Kidney epithelial cell (primary cell): ENCODE results near the gene FBXW12. TPM values are rescaled to one million over a fixed set of nuclear protein-coding genes. Genes with fewer than 3 reads are reported as not detected.

ENCODE experiments used
- DNase-seq: peaks from one replicate; pipeline ENCODE4 v3.0.0-alpha.2; 2010; ENCODE audit warnings: low read depth
- H3K27me3 ChIP-seq: 2 replicates; pipeline ENCODE4 v1.6.0; 2011; ENCODE audit warnings: low read length; ENCODE audit not compliant: control insufficient read depth, insufficient read depth
- H3K36me3 ChIP-seq: 2 replicates; pipeline ENCODE4 v1.5.1; 2011; ENCODE audit warnings: low read length; ENCODE audit not compliant: control insufficient read depth, insufficient read depth
- H3K4me3 ChIP-seq: 2 replicates; pipeline ENCODE4 v1.5.1; 2011; ENCODE audit warnings: low read depth, mild to moderate bottlenecking, control low read depth, low read length
- CTCF ChIP-seq: IDR thresholded peaks from 2 replicates; pipeline ENCODE4 v1.5.1; 2011; ENCODE audit warnings: mild to moderate bottlenecking, moderate library complexity, low read length, control low read depth, inconsistent platforms; ENCODE audit not compliant: insufficient read depth, poor library complexity, severe bottlenecking
- total RNA-seq: library from RNA; depleted of rRNA; stranded (reverse); fragments of >200 nt; gene quantifications from 2 replicates; pipeline ENCODE4 v1.2.3, GENCODE V29; 2015

FBXW12 gene
- total RNA-seq, 1 donor from 2014 or later, result 0.46 TPM

DNA sequence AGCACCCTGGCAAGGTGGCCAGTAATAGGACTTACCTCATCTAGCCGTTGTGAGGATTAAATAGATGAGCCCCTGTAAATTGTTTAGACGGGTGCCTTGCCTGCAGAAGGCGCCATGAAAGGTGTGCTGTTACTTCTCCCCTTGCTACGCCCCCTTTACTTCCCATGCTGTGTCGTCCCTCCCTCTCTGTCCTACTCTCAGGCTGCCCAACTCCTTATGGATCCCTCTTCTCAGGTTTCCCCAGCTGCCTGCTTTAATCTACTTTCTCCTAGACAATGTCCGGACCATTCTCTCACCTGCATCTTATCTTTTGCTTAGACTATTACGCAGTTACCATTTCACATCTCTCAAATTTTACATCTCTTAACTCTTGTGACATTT lies 1.7 kb upstream of the FBXW12 start:
- no peak for DNase-seq

GRCh38 chr3:48372377-48372770 lies 355 bp downstream of the FBXW12 start:
- DNase-seq, result no peak
- Histone ChIP-seq H3K4me3 (no peak overlapping the region), H3K27me3 (no peaks in the 10 kb centered on the region), H3K36me3 (no peaks in the 10 kb centered on the region)
- no peak for TF ChIP-seq CTCF

More for the DNA sequence above, 1.7 kb upstream of the FBXW12 start:
- Histone ChIP-seq H3K4me3 (no peak overlapping the region), H3K36me3 (no peaks in the 10 kb centered on the region), H3K27me3 (no peaks in the 10 kb centered on the region)
- TF ChIP-seq CTCF, result no peak

DNA sequence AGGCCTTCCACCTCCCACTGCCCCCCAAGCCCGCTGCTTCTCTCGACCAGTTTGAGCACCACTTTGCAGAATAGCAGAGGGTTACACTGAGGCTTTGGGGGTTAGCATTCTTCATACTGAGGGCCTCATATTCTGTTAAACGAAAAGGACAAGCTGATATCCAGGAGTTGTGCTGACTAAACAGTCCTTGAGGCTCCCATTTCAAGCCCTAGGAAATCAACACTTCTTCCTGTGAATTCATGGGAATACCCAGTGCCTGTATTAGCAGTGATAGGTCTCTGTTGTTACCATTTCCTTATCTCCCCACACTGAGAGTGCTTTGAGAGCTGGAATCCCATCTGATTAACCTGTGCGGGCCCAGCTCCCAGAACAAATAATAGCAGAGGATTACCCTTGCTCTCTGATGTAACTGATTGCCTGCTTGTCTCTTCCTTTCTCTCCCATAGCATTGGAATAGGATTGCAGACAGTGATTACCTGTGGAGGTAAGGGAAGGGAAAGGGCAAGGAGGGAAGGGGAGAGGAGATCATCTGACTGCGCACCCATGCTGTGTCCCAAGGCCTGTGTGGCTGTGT lies 930 bp downstream of the FBXW12 start:
- TF ChIP-seq CTCF, result no peak
- H3K4me3 ChIP-seq, result no peak overlapping the region
- H3K27me3 ChIP-seq, result no peaks in the 10 kb centered on the region
- H3K36me3 ChIP-seq, result no peaks in the 10 kb centered on the region
- no peak for DNase-seq

DNA sequence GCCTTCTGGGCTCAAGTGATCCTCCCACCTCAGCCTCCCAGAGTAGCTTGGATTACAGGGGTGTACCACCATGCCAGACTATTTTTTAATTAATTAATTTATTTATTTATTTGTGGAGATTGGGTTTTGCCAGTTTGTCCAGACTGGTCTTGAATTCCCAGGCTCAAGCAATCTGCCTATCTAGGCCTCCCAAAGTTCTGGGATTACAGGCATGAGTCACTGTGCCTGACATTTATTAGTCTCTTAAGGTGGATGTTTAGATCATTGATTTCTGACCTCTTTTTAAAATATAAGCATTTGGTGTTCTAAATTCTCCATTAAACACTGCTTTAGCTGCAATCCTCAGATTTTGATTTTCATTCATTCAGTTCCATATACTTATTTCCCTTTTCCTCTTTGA lies 15.6 kb downstream of the FBXW12 start:
- Histone ChIP-seq H3K4me3 (no peak overlapping the region), H3K36me3 (no peaks in the 10 kb centered on the region), H3K27me3 (no peaks in the 10 kb centered on the region)
- no peak for DNase-seq
- TF ChIP-seq CTCF, result no peak

- H3K36me3 ChIP-seq, result no peaks in the 10 kb centered on the region
- no peak overlapping the region for H3K4me3 ChIP-seq
- no peak for TF ChIP-seq CTCF
Measured at GRCh38 chr3:48388966-48389365, 16.9 kb downstream of the FBXW12 start.

DNA sequence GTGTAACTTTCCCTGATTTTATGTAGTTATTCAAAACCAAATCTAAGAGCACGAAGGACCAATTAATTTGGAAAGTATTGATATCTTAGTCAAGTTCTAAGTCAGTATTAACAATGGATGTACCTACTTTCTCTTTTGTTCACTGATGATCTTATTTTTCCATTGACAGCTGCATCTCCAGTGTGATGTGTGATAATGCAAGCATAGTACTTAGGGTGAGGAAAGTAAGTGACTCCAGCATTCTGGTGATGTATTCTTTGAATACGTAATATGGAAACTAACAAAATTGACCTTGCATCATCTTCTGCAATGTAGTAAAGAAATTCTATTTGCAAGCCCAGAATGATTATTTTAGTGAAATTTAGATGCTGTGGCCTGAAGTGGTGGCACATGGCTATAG lies 22.4 kb downstream of the FBXW12 start:
- H3K27me3 ChIP-seq, result no peaks in the 10 kb centered on the region
- no peaks in the 10 kb centered on the region for H3K36me3 ChIP-seq
- no peak overlapping the region for H3K4me3 ChIP-seq
- DNase-seq, result no peak
- TF ChIP-seq CTCF, result no peak

More at GRCh38 chr3:48388966-48389365, 16.9 kb downstream of the FBXW12 start:
- H3K27me3 ChIP-seq, result no peaks in the 10 kb centered on the region
- DNase-seq, result no peak
